ENCODE measurements around the gene RTP3. TPM values are rescaled to one million over a fixed set of nuclear protein-coding genes. Genes with fewer than 3 reads are reported as not detected.

Gene RTP3
- total RNA-seq, 1 donor from 2014 or later, result not detected

DNA sequence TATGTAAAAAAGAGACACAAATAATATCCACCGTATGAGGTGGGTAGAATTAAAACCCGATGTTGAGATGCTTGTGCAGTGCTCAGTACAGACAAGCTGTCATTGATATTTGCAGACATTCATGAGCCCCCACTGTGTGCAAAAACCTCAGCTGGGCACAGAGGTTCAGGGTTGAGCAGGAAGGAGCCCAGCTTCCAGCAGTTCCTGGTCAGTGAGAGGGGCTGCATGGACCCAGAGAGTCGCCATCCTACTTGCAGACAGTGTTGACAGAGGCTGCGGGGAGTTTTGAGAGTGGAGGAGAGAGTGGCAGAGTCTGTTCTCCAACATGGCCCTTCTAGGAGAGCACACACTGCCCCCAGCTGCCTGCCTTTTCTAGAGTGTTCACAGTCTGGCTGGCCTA lies 26.9 kb upstream of the RTP3 start:
- Histone ChIP-seq H3K4me3 (no peak overlapping the region), H3K4me1 (no peaks in the 10 kb centered on the region), H3K36me3 (no peaks in the 10 kb centered on the region), H3K27ac (no peak overlapping the region), H3K27me3 (no peaks in the 10 kb centered on the region), H3K9me3 (peaks cover 0 to 6% of the 10 kb centered on the region in 2 donors)
- intact Hi-C loops (cut with DNase I), result no loop called here
- no peak for DNase-seq (ENCODE audit: low spot score in 2 of 2)
- TF ChIP-seq, protein P1, sequence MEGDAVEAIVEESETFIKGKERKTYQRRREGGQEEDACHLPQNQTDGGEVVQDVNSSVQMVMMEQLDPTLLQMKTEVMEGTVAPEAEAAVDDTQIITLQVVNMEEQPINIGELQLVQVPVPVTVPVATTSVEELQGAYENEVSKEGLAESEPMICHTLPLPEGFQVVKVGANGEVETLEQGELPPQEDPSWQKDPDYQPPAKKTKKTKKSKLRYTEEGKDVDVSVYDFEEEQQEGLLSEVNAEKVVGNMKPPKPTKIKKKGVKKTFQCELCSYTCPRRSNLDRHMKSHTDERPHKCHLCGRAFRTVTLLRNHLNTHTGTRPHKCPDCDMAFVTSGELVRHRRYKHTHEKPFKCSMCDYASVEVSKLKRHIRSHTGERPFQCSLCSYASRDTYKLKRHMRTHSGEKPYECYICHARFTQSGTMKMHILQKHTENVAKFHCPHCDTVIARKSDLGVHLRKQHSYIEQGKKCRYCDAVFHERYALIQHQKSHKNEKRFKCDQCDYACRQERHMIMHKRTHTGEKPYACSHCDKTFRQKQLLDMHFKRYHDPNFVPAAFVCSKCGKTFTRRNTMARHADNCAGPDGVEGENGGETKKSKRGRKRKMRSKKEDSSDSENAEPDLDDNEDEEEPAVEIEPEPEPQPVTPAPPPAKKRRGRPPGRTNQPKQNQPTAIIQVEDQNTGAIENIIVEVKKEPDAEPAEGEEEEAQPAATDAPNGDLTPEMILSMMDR (IDR thresholded peaks at IDR 0.05), result no peak

DNA sequence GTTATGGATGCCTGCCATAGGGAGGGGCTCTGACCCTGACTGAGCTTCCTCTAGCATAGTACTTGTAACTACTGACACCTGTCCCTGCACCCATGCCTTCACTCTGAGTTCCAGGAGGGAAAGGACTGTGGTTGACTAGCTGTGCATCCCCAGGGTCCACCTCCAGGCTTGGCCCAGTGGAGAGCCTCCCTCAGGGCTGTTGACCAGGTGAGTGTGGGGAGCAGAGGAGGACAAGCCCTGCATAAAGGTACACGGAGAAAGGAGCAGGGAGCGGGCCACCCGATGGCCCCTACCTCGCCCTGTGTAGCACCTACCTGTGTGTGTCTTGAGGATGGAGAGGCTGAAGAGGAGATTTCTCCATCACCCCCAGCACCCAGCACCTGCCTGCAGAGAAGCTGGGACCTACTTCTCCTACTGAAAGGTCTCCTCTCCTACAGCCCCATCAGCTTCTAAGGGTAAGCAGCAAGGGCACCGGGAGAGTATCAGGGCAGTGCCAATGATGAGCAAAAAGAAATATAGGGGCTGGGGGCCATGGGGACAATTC lies 26.3 kb upstream of the RTP3 start:
- peak in 1 of 2 donors; percentile 61 for DNase-seq (ENCODE audit: low spot score in 2 of 2)
- peaks cover 0 to 6% of the 10 kb centered on the region in 2 donors for H3K9me3 ChIP-seq
- H3K27me3 ChIP-seq, result no peaks in the 10 kb centered on the region
- H3K4me3 ChIP-seq, result no peak overlapping the region
- intact Hi-C loops (cut with DNase I), result no loop called here
- TF ChIP-seq, protein P1 (IDR thresholded peaks at IDR 0.05), result no peak
- no peak overlapping the region for H3K27ac ChIP-seq
- H3K36me3 ChIP-seq, result no peaks in the 10 kb centered on the region
- no peaks in the 10 kb centered on the region for H3K4me1 ChIP-seq

DNA sequence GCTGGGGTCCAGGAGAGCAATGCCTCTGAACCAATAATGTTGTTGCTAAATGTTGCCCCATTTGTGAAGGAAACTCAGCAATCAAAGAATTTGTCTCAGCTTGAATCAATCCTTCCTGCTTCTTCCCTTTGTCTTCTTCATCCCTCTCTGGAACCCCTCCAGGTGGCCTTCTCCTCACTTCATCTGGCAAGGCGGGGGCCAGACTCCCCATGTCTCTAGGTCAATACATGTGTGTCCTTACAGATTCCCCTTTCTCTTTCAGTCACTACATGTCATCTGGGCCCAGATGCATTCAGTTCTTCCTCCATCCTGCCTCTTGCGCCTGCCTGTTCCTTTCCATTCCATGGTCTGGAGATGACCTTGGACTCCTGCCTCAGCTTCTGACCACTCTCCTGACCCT lies 25.0 kb upstream of the RTP3 start:
- intact Hi-C loops (cut with DNase I), result no loop called here
- peak in 1 of 2 donors; percentile 53 for DNase-seq (ENCODE audit: low spot score in 2 of 2)

DNA sequence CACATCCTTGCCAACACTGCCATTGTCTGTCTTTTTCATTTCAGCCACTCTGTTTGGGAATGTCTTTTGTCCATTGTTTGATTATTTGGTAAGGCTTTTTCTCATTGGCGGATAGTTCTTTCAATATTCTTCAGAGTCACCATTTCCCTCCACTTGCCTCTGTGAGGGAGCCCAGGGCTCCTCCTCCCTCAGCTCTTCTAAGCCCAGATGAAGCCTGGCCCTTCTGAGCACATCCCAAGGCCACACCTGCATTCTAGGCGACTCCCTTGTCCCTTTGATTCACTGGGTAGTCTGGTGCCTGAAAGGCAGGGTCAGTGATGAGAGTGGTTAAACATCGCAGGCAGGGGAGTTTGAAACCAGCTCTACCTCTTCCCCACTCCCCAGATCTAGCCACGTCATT lies 20.6 kb upstream of the RTP3 start:
- no peak for DNase-seq (ENCODE audit: low spot score in 2 of 2)
- Histone ChIP-seq H3K27me3 (no peaks in the 10 kb centered on the region), H3K27ac (no peak overlapping the region), H3K4me3 (no peak overlapping the region), H3K9me3 (peaks cover 0 to 6% of the 10 kb centered on the region in 2 donors), H3K36me3 (no peaks in the 10 kb centered on the region), H3K4me1 (no peaks in the 10 kb centered on the region)
- intact Hi-C loops (cut with DNase I), result no loop called here
- TF ChIP-seq, protein P1 (IDR thresholded peaks at IDR 0.05), result no peak

More for the DNA sequence above, 25.0 kb upstream of the RTP3 start:
- H3K9me3 ChIP-seq, result peaks cover 0 to 6% of the 10 kb centered on the region in 2 donors
- H3K36me3 ChIP-seq, result no peaks in the 10 kb centered on the region
- no peak overlapping the region for H3K27ac ChIP-seq
- no peaks in the 10 kb centered on the region for H3K4me1 ChIP-seq
- TF ChIP-seq, protein P1 (IDR thresholded peaks at IDR 0.05), result no peak
- H3K27me3 ChIP-seq, result no peaks in the 10 kb centered on the region
- H3K4me3 ChIP-seq, result no peak overlapping the region

DNA sequence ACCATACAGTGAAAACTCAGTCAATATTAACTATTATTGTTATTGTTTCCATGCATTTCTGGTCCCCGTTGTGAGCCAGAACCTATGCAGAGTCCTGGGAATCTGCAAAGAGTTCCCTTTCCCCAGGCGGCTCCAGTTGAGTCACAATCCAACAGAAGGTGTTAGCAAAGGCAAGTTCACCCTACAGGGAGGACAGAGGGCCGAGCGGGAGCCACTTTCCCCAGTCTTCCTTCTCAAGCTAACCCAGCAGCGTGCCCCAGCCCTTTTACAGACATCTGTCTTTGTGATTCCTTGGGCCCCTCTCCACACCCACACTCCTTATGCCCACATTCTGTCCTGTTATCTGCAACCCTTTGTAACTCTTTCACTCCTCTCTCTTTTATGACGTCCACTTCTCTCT lies 20.0 kb upstream of the RTP3 start:
- H3K27ac ChIP-seq, result no peak overlapping the region

More for the DNA sequence above, 20.0 kb upstream of the RTP3 start:
- no peak overlapping the region for H3K4me3 ChIP-seq
- TF ChIP-seq, protein P1 (IDR thresholded peaks at IDR 0.05), result no peak
- H3K9me3 ChIP-seq, result peaks cover 0 to 6% of the 10 kb centered on the region in 2 donors
- no peaks in the 10 kb centered on the region for H3K27me3 ChIP-seq
- intact Hi-C loops (cut with DNase I), result no loop called here
- peak in 1 of 2 donors; percentile 49 for DNase-seq (ENCODE audit: low spot score in 2 of 2)
- H3K4me1 ChIP-seq, result no peaks in the 10 kb centered on the region
- no peaks in the 10 kb centered on the region for H3K36me3 ChIP-seq

Data from ascending aorta (tissue), 2 donors.